HG02973 (cell line): Measurements from ENCODE around the gene DLGAP1.

Experiments
- ATAC-seq: cut with Tn5 transposase; IDR thresholded peaks from one replicate; pipeline ENCODE4 v1.9.1; 2021; ENCODE audit warnings: moderate library complexity; ENCODE audit not compliant: unreplicated experiment

Gene DLGAP1

DNA sequence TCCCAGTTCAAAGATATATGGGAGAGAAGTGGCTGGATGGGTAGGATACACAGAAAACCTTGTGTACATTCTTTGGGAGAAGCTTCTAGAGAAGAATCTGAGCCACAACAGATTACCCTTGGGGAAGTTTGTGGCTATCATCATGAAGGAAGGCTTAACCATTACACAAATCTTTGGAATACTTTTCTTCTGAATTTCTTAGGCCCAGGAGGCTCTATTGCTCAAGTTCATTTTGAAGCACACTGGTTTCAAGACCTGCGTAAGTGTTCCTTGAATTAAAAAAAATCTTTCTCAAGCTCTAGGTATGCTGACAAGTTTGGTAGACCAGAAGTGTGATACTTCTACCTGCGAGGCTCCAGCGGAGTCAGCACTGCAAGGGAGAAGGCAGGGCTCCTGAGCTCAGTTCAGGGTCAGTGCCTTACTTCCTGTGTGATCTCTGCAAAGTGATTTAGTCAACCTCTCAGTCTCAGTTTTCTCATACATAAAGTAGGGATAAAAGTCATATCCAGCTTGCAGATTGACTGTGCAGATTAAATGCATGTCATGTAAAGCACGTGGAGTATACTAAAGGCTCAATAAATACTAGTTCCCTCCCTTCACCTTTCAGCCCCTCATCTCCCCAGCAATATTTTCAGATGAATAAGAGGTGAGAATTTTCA lies 438.6 kb downstream of the DLGAP1 start:
- ATAC-seq: no peak

DNA sequence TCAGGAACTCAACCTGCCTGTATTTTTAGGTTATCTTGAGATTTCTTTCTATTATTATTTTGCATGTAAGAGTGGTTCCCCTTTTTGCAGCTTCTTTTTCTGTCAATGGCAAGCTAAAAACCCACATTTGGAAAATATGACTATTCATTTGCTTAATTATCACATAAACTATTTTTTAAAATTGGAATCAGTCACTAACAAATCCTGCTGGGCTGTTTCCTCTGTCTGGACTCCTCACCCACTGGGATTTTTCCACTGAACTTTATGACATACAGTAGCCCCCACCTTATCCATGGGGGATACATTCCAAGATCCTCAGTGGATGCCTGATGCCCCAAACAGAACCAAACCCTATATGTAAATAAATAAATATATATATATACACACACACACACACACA lies 447.3 kb downstream of the DLGAP1 start:
- ATAC-seq: no peak

DNA sequence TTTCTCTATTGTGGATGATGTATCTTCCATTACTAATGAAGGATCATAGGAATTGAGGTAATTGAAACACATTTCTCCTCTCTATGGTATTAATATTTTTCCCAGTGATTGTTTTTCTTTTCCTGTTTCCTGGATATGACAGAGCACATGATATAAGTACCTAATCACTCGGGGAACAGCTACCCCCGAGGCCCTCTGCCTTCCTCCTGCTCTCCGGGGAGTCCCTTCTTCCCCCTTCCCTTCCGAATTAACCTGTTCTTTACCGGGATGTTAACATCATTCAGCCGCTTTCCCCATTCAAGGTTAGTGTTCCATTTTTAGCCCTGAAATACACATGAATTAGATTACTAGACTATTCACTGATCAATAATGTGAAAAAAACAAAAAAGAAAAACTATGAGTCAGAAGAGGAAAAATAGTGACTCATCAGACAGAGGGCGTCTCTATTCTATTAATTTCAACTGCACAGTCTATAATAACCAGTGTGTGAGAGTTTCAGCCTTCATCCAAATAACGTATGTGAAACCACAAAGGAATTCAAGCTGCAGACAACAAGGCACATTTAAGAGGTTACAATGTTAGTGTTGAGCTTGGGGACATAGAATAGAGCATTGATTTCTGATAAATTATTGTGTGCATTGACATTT lies 450.8 kb downstream of the DLGAP1 start:
- ATAC-seq: no peak

DNA sequence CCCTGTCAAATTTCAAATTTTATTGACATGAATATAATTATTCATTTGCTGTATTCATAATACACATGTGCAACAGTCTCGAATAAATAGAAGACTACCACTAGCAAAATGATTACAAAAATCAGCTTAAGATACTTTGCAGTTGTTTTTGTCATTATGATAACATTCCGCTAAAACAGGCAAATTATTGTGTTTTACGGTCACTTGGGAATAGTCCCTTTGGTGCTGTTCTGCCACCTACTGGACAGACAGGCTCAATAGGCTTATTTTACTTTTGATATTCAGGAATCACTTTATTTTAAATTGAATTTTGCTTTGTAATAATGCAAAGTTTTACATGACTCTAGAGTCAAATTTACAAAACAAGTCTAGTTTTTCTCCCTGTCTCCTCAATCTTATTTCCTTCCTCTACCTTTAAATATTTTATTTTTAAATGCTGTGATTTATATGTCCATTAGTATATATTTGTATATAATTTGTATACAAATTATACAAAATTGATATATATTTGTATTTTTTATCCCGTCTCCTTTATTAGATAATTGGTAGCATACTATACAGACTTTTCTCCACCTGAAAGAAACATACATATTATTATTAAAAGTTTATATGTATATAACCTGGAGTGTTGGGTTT lies 456.3 kb downstream of the DLGAP1 start:
- ATAC-seq: no peak

DNA sequence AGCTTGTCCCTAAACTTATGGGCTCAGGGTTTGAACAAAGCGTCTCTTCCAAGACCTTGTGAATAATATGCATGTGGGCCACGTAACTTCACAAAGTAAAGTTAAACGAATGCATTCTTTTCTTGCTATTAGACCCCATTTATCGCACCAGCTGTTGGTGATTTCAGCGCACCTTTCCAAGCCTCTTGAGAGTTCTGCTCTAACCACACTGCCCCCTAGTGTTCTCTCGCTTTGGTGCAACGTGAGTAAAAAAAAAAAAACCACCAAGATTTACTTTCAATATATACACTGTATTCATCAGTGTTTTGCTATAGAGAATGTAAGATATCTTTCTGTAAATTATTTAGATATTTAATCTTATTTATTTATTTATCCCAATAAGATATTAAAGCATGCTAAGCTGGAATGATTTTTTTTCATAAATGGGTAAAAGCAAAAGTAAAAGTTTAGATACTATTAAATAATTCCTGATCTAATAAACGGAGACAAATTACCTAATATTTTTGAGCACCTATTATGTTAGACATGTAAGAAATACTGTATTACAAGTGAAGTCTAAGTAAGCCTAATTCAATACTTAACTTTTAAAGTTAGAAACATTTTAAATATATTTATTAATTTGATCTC lies 459.5 kb downstream of the DLGAP1 start:
- ATAC-seq: peak; percentile 66

DNA sequence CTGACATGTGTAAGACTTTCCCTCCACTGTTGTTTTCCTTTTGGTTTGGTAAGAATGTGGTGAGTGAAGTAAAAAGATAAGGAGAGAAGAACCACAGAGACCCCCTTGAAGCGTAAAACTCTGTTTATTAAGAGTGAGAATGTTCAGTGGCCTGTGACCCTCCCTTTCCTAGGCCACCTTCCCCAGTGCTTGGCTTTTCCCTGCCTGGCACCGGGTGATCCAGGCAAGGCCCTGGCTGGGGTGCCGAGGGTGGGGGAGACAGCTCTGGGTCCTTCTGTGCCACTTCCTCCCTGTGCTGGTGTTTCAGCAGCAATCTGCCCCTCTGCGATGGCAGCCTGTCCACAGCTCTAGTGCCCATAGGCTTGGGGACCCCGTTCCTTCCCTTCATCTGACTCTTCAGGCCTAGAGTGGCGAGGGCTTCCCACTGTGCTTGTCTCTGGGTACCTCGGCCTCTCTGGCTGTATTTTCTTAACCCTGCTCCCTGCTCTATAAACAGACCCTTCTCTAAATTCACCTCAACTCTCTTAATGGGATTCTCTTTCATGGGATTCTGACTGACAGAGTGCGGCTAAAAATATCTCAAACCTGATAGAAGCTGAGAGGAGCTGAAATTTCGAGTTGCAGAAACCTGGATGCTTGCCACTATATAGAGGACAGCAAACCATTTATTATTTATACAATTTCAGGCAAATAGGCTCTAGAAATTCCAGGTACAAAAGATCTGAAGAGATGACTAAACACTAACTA lies 461.0 kb downstream of the DLGAP1 start:
- no peak for ATAC-seq

DNA sequence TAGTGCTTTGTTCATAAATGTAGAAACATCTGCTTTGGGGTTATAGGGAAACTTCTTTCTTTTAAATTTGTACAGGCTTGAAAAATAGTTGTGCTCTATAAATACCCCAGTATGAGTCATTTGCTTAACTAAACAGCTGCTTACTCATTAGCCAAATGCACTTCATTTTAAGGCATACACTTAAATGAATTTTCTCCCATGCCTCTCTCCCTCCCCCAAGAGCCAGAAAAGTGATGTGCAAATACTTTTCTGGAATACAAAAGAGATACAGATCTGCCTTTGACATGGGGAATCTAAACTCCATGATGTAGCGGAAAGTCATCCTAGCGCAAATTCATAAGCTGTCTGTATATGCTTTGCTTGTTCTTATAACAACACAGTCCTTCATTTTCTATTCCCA lies 469.4 kb downstream of the DLGAP1 start:
- no peak for ATAC-seq

DNA sequence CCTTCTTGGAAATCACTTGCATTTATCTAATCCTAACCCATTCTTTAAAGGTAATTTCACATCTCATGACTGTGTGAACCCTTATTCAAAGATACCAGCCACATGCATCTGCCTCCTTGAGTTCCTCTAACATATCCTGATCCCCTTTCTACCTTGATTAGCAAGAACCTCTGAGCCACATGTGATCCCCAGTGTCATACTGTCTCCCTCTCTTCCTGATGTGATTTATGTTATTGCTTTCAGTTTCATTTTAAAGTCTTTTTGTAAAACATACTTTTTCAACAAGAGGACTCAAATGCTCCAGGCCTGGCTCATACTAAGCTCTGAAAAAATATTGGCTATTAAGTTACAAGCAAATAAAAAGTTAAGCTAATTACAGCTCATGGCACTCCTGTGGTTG lies 470.1 kb downstream of the DLGAP1 start:
- ATAC-seq: no peak

DNA sequence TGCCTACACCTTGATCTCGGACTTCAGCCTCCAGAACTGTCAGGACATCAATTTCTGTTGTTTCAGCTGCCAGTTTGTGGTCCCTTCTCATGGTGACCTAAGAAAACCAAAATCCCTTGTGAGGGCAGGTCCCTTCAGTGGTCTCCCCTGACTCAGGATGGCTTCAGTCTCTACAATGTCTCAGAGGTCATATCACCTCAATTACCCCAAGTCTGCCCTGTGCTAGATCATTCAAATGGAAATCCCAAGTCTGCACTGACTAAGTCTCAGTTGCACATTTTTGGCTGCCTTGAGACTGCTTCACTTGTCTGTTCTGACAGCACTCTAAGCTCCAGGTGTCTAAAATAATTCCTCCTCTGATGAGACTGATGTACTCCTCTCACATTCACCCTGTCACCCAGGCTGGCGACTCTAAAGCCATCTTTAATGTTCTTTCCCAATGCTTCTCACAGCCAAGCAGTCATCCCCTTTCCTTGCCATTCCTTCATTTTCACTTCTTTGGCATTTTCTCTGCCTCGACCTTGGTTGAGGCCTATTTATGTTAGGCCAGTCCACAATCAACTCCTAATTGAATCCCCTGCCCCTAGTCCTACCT lies 470.8 kb downstream of the DLGAP1 start:
- no peak for ATAC-seq

DNA sequence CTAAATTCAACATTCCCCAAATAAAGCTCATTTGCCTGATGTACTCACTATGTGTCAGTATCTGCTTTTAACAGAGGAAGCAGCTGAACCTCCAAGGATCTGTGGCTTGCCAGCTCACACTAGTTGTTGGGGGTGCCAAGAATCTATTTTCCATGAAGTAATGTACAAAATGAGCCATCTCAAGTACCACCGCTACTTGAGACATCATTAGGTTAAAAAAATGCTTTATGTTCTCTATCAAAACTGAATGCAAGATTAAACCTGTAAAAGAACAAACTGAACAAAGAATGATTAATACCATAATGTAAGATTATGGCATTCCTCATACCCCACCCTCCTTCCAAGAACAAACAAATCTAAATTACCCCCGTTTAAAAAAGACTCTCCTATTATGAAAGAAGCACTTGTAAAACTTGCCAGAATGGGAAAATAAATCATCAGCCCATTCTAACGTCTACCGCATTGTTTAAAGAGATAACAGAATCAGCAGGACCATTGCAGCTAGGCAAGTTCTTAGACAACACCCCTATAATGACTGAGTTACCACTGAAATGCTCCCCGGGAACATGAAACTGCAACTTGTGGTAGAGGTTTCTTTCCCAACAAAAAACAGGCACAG lies 471.6 kb downstream of the DLGAP1 start:
- no peak for ATAC-seq

DNA sequence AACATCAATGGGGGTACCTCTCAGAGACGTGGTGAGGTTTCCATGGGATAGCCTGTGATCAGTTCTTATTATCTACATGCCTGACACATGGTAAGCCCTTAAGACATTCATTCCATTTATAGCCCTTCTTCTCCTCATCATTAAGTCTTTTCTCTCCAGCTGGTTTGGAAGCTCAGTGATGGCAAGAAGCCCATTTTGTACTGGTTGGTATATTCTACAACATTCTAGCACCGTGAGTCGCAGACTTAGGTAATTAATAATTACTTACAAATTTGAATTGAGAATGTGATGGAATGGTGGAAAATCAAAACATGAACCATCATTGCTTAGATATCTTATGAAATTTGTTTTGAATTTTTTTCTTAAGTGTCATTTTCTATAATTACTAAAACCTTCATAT lies 472.6 kb downstream of the DLGAP1 start:
- ATAC-seq: no peak

DNA sequence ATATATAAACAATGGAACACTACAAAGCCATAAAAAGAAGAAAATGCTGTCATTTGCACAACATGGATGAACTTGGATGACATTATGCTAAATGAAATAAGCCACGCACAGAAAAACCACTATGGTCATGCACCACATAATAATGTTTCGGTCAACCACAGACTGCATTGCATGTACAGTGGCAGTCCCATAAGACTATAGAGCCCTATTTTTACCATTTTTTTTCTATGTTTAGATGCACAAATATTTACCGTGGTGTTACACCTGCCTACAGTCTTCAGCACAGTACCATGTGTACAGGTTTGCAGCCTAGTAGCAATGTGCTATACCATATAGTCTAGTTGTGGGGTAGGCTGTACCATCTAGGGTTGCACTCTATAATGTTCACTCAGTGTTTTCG lies 476.1 kb downstream of the DLGAP1 start:
- ATAC-seq: no peak

DNA sequence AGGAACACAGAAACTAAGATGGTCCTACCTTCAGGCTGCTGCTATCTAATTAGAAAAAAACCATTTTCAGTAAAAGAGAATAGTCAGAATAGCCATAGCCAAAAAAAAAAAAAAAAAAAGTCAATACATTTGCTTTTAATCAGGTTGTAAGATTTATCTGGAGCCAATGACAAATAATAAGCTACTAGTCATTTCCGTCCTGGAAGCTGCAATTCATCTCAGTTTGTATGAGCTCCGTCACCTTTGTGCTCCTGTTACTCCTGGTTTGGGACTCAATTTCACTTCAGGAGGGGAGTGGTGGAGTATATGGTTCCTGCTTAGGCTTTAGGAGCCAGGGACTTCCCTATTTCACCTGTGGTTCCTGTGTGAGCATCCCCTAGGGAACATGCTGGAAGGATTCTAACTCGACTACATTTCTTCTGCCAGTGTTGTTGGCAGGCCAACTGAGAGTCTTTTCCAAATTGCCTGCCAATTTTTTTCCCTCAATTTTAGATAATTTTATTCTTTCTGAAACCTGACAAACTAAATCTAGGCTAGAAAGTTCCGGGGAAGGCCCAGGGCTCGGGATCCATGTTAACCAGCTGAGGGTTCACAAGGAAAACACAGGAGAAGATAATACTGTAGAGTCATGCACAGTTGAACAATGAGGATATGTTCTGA lies 481.8 kb downstream of the DLGAP1 start:
- ATAC-seq: no peak

DNA sequence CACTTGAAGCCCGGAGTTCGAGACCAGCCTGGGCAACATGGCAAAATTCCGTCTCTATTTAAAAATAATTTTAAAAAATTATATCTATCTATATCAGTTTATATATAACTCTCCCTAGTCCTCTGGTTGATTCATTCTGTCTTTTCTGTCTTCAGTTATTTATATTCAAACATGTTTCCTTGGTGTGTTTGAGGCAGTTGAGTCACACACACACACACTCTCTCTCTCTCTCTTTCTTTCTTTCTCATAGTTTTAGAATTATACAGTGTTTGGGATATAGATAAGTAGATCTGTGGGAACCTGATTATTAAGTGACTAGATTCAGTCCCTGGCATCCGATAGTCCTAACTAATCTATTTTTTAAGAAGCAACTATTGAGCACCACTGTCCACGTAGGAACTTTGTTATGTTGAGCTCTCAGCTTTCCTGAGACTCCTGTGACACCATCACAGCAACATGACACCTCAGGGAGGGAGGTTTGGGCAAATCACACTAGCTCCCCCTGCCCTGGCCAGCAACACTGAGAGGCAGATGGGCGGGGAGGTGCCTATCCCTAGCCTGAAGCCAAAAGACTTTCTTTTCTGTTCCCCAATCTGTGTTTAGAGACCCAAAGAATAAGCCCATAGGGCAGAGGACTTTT lies 482.7 kb downstream of the DLGAP1 start:
- ATAC-seq: no peak

DNA sequence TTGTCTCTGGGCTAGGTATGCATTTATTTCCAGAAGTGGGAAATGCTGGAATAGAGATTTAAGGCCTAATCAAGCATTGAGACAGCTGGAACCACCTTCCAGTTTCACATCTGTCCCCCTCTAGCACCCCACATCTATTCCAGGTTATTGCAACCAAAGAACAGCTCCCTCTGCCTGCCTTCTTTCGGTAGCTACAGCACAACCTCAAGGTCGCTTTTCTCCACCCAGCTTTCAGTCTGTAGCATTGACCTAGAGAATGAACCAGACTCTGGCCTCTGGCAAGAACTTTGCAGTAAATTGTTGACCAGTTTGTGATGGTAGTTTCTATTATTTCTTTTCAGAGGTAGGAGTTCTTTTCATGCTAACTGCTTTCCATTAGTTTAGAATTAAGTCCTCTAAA lies 484.2 kb downstream of the DLGAP1 start:
- ATAC-seq: no peak

DNA sequence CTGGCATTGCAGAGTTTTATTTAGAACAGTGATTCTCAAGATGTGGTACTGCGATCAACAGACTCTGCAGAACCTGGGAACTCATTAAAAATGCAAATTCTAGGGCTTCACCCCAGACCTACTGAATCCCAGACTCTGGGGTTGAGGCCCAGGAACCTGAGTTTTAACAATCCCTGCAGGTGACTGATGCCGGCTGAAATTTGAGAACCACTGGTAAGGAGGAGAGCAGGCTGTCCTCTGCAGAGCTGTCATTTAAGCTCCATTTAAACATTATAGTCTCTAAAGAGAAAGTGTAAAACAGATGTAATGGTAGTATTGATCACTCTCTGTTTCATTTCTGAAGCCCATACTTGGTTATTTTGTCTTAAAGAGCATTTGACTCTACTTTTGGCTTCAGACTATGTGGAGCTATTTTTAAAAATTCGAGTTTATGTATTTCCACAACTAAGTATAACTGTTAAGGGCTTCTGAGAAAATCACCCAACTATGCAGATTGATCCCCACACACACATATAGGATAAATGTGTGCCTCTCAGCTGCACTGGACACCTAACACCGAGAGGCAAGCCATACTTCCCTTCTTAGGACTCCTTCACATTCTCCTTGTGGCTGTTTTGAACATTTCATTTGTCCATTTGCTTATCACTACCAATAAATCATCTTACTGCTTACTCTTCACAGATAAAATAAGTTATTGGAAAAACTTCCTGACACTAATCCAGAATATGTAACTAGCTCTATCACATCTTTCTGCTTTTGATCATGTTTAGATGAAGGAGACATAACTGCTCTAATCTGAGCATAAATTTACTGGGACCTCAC lies 487.5 kb downstream of the DLGAP1 start:
- no peak for ATAC-seq

DNA sequence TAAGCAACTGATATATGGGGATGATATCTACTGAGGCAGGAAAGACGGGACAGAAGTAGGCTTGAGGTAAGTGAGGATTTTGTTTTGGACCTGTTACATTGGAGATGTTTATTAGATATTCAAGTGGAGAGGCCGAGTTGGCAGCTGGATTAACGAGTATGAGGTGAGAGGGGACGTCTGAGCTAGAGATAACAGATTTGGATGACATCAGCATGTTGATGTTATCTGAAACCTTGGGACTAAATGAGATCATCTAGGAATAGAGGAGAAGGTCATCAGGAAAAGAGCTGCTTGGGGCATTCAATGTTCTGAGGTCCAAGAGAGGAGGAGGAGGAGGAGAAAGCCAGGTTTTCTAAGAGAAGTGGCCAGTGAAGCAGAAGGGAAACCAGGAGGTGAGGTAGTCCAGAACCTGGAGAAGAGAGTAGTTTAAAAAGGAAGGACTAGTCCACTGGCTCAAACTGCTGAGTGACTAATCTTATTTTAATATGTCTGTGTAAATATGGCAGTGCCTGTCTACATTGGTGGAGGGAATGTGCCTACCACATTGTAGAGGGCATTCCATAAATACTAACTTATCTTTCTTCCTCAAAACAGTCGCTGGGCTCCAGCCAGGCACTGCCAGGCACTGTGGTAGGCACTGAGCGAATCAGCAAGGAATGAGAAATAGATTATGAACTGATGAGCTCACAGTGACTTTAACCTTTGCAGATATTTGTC lies 488.3 kb downstream of the DLGAP1 start:
- no peak for ATAC-seq

DNA sequence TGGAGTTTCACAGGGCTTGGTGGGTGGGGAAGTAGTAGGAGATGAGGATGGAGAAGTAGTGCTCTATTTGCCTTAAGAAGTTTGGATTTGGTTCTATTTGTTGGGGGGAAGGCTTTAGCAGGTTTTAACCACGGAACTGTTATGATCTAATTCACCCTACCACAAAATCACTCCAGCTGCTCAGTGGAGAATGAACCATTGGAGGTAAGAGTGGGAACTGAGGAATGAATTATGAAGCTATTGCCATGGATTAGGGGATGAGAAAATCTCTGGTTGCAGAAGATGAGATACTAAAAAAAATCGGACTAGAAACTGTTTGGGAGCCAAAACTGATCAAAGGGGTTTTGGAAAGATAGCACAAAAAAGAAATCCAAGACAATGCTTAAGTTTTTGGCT lies 488.9 kb downstream of the DLGAP1 start:
- ATAC-seq: no peak
